ENCODE results near the gene HSPB6.

HSPB6 gene

GRCh38 chr19:35757749-35758608 is 1.1 kb upstream of the HSPB6 start, which contains the start of gene PROSER3:
TSS of gene PROSER3 (plus strand) at chr19:35758176. CDS start at chr19:35758216, 40 bp downstream.
- TF ChIP-seq CTCF (IDR thresholded peaks at IDR 0.05), result no peak
- H3K36me3 ChIP-seq (ENCODE audit: control insufficient read depth, insufficient read depth, low read length), result no peaks in the 10 kb centered on the region
- peaks cover 10% of the 10 kb centered on the region for H3K4me1 ChIP-seq
- peaks cover 12% of the 10 kb centered on the region for H3K79me2 ChIP-seq
- peak within 1 kb of the TSS; percentile 72 for H3K4me2 ChIP-seq (ENCODE audit: low read length)
- H3K9ac ChIP-seq, result peak within 1 kb of the TSS; percentile 82
- H3K4me3 ChIP-seq (ENCODE audit: low read depth, low read length), result peak within 1 kb of the TSS; percentile 98
- peak within 1 kb of the TSS; percentile 98 for H2AFZ ChIP-seq
- no peaks in the 10 kb centered on the region for H3K9me3 ChIP-seq (ENCODE audit: control insufficient read depth, low read length)
- peak within 1 kb of the TSS; percentile 96 for H3K27ac ChIP-seq
- H3K27me3 ChIP-seq (ENCODE audit: control insufficient read depth, insufficient read depth, low read length), result no peaks in the 10 kb centered on the region

GRCh38 chr19:35757231-35757748 is 461 bp upstream of the HSPB6 start:
- no peak for TF ChIP-seq CTCF (IDR thresholded peaks at IDR 0.05)

GRCh38 chr19:35755550-35756376 is 1.1 kb downstream of the HSPB6 start:
- H3K4me2 ChIP-seq (ENCODE audit: low read length), result no peak overlapping the region
- no peaks in the 10 kb centered on the region for H3K9me3 ChIP-seq (ENCODE audit: control insufficient read depth, low read length)
- no peak overlapping the region for H2AFZ ChIP-seq
- no peaks in the 10 kb centered on the region for H3K36me3 ChIP-seq (ENCODE audit: control insufficient read depth, insufficient read depth, low read length)
- no peak overlapping the region for H3K9ac ChIP-seq
- H3K4me3 ChIP-seq (ENCODE audit: low read depth, low read length), result no peak overlapping the region
- H3K79me2 ChIP-seq, result peaks cover 10% of the 10 kb centered on the region
- H3K4me1 ChIP-seq, result peaks cover 10% of the 10 kb centered on the region
- TF ChIP-seq CTCF (IDR thresholded peaks at IDR 0.05), result no peak
- peak overlapping the region; percentile 11 for H3K27ac ChIP-seq
- H3K27me3 ChIP-seq (ENCODE audit: control insufficient read depth, insufficient read depth, low read length), result no peaks in the 10 kb centered on the region

More at GRCh38 chr19:35757231-35757748, 461 bp upstream of the HSPB6 start:
- peak overlapping the region; percentile 70 for H3K4me2 ChIP-seq (ENCODE audit: low read length)
- H3K9me3 ChIP-seq (ENCODE audit: control insufficient read depth, low read length), result no peaks in the 10 kb centered on the region
- H3K27me3 ChIP-seq (ENCODE audit: control insufficient read depth, insufficient read depth, low read length), result no peaks in the 10 kb centered on the region
- peaks cover 12% of the 10 kb centered on the region for H3K79me2 ChIP-seq
- H3K4me3 ChIP-seq (ENCODE audit: low read depth, low read length), result peak overlapping the region; percentile 98
- no peaks in the 10 kb centered on the region for H3K36me3 ChIP-seq (ENCODE audit: control insufficient read depth, insufficient read depth, low read length)
- H3K9ac ChIP-seq, result no peak overlapping the region
- peak overlapping the region; percentile 11 for H3K27ac ChIP-seq
- H2AFZ ChIP-seq, result peak overlapping the region; percentile 98
- peaks cover 10% of the 10 kb centered on the region for H3K4me1 ChIP-seq

- H3K4me2 ChIP-seq (ENCODE audit: low read length), result no peak overlapping the region
- H3K36me3 ChIP-seq (ENCODE audit: control insufficient read depth, insufficient read depth, low read length), result no peaks in the 10 kb centered on the region
- no peak overlapping the region for H3K27ac ChIP-seq
- no peak overlapping the region for H2AFZ ChIP-seq
- no peak for TF ChIP-seq CTCF (IDR thresholded peaks at IDR 0.05)
- peaks cover 10% of the 10 kb centered on the region for H3K4me1 ChIP-seq
- H3K9ac ChIP-seq, result no peak overlapping the region
- no peaks in the 10 kb centered on the region for H3K9me3 ChIP-seq (ENCODE audit: control insufficient read depth, low read length)
- H3K4me3 ChIP-seq (ENCODE audit: low read depth, low read length), result no peak overlapping the region
- H3K79me2 ChIP-seq, result peaks cover 10% of the 10 kb centered on the region
- no peaks in the 10 kb centered on the region for H3K27me3 ChIP-seq (ENCODE audit: control insufficient read depth, insufficient read depth, low read length)
These were observed 1.7 kb downstream of the HSPB6 start for GRCh38 chr19:35755131-35755549.

All from parathyroid adenoma (tissue), 2 donors.